B cell (primary cell): ENCODE measurements around the gene RHOA. TPM values are rescaled to one million over a fixed set of nuclear protein-coding genes. Genes with fewer than 3 reads are reported as not detected.

Experiments
- ATAC-seq: fragments of 200-7000 bp; cut with Tn5 transposase; one replicate; pipeline ENCODE4 v1.10.0; 2021; ENCODE audit warnings: low read depth, mild to moderate bottlenecking, moderate number of reproducible peaks, moderate library complexity
- CTCF ChIA-PET: fragments of 350-600 bp; sonication (Branson Sonifier 250); formaldehyde crosslinking; loops from one replicate; lab custom pipeline; 2021; ENCODE audit warnings: antibody characterized with exemption, inconsistent platforms; lab: Charles Lee
- POLR2A ChIA-PET: fragments of 350-600 bp; sonication (Branson Sonifier 250); formaldehyde crosslinking; loops from one replicate; lab custom pipeline; 2021; ENCODE audit warnings: antibody characterized with exemption; lab: Charles Lee
- DNase-seq: peaks from one replicate; pipeline ENCODE4 v3.0.0; 2013
- H2AFZ ChIP-seq: 2 replicates; pipeline ENCODE4 v1.6.1; 2012; ENCODE audit warnings: mild to moderate bottlenecking, low read depth, low read length; ENCODE audit not compliant: insufficient read depth, poor library complexity, severe bottlenecking
- H3K27ac ChIP-seq, 2 donors: 1 replicate in 1 of 2; 2 replicates in 1 of 2; pipeline ENCODE4 v1.5.1; 2012 to 2013; ENCODE audit warnings: low read length in 2 of 2, mild to moderate bottlenecking in 2 of 2, moderate library complexity in 1 of 2
- H3K27me3 ChIP-seq, 4 experiments: fragments of 200-600 bp in 1 of 4; sonication (generic) in 1 of 4; replicated peaks in 1 of 4; 1 replicate in 2 of 4; 2 replicates in 2 of 4; pipeline versions ENCODE4 v1.6.1 to v1.7.0; 2013 to 2016; ENCODE audit warnings: low read length in 3 of 4, mild to moderate bottlenecking in 2 of 4, mixed read lengths in 1 of 4, moderate library complexity in 1 of 4; ENCODE audit not compliant: insufficient read depth in 4 of 4, control insufficient read depth in 3 of 4; ENCODE audit errors: control extremely low read depth in 1 of 4
- H3K36me3 ChIP-seq, 2 experiments: replicated peaks in 1 of 2; 1 replicate in 1 of 2; 2 replicates in 1 of 2; pipeline versions ENCODE4 v1.6.1 to v1.7.1; 2013; ENCODE audit warnings: low read length in 1 of 2; ENCODE audit not compliant: insufficient read depth in 2 of 2, control insufficient read depth in 1 of 2; ENCODE audit errors: control extremely low read depth in 1 of 2, extremely low read depth in 1 of 2
- H3K4me1 ChIP-seq, 2 donors: fragments of 200-600 bp in 1 of 2; sonication (generic) in 1 of 2; 1 replicate in 1 of 2; 2 replicates in 1 of 2; pipeline versions ENCODE4 v1.5.1 to v1.6.1; 2013 to 2017; ENCODE audit warnings: low read length in 2 of 2; ENCODE audit not compliant: control insufficient read depth in 2 of 2, insufficient read depth in 2 of 2
- H3K4me2 ChIP-seq: replicated peaks from 2 replicates; pipeline ENCODE3; 2012; ENCODE audit warnings: mild to moderate bottlenecking, low read depth, low read length; ENCODE audit not compliant: poor library complexity, severe bottlenecking
- H3K4me3 ChIP-seq, 5 experiments: fragments of 200-600 bp in 1 of 5; sonication (generic) in 1 of 5; 1 replicate in 3 of 5; 2 replicates in 2 of 5; pipeline versions ENCODE4 v1.5.1 to v1.7.0; 2011 to 2016; ENCODE audit warnings: low read length in 4 of 5, mild to moderate bottlenecking in 4 of 5, low read depth in 2 of 5, control low read depth in 1 of 5, moderate library complexity in 1 of 5; ENCODE audit not compliant: insufficient read depth in 1 of 5; ENCODE audit errors: control extremely low read depth in 1 of 5, extremely low read depth in 1 of 5
- H3K79me2 ChIP-seq: fragments of 200-600 bp; sonication (generic); one replicate; pipeline ENCODE4 v1.6.0; 2016; ENCODE audit warnings: low read length; ENCODE audit not compliant: control insufficient read depth, insufficient read depth
- H3K9ac ChIP-seq: fragments of 200-600 bp; sonication (generic); 2 replicates; pipeline ENCODE4 v1.6.1; 2017; ENCODE audit warnings: mild to moderate bottlenecking, low read length, moderate library complexity
- H3K9me3 ChIP-seq, 3 donors: one replicate each; pipeline versions ENCODE4 v1.6.1 to v1.7.1; 2013; ENCODE audit warnings: low read length in 2 of 3; ENCODE audit not compliant: control insufficient read depth in 2 of 3, insufficient read depth in 1 of 3; ENCODE audit errors: control extremely low read depth in 1 of 3
- H4K20me1 ChIP-seq: 2 replicates; pipeline ENCODE4 v1.6.0; 2012; ENCODE audit warnings: mild to moderate bottlenecking, low read length; ENCODE audit not compliant: insufficient read depth, control insufficient read depth, poor library complexity, severe bottlenecking
- H3K27ac Mint-ChIP-seq: one replicate; pipeline ENCODE4 v1.8.0; 2021; ENCODE audit warnings: mixed read lengths
- H3K27me3 Mint-ChIP-seq: one replicate; pipeline ENCODE4 v1.8.0; 2021; ENCODE audit warnings: mixed read lengths
- H3K4me1 Mint-ChIP-seq: one replicate; pipeline ENCODE4 v1.8.0; 2021; ENCODE audit warnings: mixed read lengths
- H3K4me3 Mint-ChIP-seq: one replicate; pipeline ENCODE4 v1.8.0; 2021; ENCODE audit warnings: mixed read lengths
- H3K9me3 Mint-ChIP-seq: one replicate; pipeline ENCODE4 v1.8.0; 2022; ENCODE audit warnings: mixed read lengths; ENCODE audit not compliant: insufficient read depth
- EZH2 ChIP-seq: IDR thresholded peaks from 2 replicates; pipeline ENCODE4 v1.6.1; 2012; ENCODE audit warnings: borderline replicate concordance, low read depth, mild to moderate bottlenecking, moderate library complexity, low read length; ENCODE audit not compliant: insufficient read depth, poor library complexity, severe bottlenecking
- WGBS: methylation state at CpG from one replicate; pipeline ENCODE4 v1.1.5; 2013; ENCODE audit warnings: missing lambda C conversion rate; ENCODE audit not compliant: insufficient coverage; 5-methylcytosine and 5-hydroxymethylcytosine counted together
- intact Hi-C: fragments of 100-400 bp; cut with micrococcal nuclease; formaldehyde crosslinking; loops from one replicate; pipeline ENCODE4 v1.10.0; 2022
- polyA plus RNA-seq: library from polyadenylated mRNA; depleted of rRNA; stranded (reverse); fragments of >200 nt; gene quantifications from 2 replicates; pipeline ENCODE4 v1.2.3, GENCODE V29; 2012
- total RNA-seq, 2 donors: library from RNA; stranded (reverse); fragments of 120-200 nt in 1 of 2; gene quantifications; 1 replicate in 1 of 2; 2 replicates in 1 of 2; pipeline versions ENCODE4 v1.2.3 to v1.2.4, GENCODE V29; 2013 to 2022
- TF ChIP-seq, protein P1 (sequence below): fragments of 200-600 bp; IDR thresholded peaks from one replicate; pipeline ENCODE4 v1.8.0; 2022; ENCODE audit warnings: antibody characterized with exemption, mild to moderate bottlenecking

The RHOA gene
- total and polyA plus RNA-seq, 2 donors (not counting 1 experiment from before 2014, with no cell fraction given): 244 to 298 TPM

DNA sequence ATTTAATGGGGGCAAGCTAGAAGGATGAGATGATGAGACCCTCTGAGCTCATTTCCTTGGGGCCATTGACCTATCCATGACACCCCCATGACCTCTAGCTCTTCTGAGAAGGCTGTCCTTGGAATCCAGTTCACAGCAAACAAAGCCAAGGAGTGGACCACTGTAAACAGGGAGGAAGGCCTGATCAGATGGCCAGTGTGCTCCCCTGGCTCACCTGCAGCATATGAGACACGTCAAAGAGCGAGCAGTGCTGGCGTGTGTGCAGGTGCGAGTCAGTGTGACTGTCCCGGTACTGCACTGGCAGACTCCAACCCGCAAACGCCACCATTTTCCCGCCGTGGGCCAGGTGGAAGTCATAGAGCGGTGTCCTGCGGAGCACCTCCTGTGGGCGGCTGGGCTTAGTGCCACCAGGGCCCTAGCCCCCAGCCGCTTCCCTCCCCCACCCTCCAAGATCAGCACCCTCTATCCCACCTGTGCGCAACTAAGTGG lies 10.2 kb upstream of the RHOA start:
- Mint-ChIP-seq H3K4me3 (peak overlapping the region; percentile 57), H3K4me1 (peaks cover 32% of the 10 kb centered on the region), H3K27me3 (no peaks in the 10 kb centered on the region), H3K27ac (no peak overlapping the region), H3K9me3 (no peaks in the 10 kb centered on the region)
- no peak overlapping the region for H3K9ac ChIP-seq
- WGBS: 38% methylated on average over 14 of the region's 14 CpGs
- ChIA-PET POLR2A (no interaction called here), CTCF (interaction anchor here (0.5 to 1.4 kb wide), 2 partner anchors 82 to 427 kb away, joined by 3 to 4 read pairs; partner anchors contain the start of gene USP4)
- peak overlapping the region; percentile 46 for H3K4me2 ChIP-seq
- H2AFZ ChIP-seq: no peak overlapping the region
- intact Hi-C loops: no loop called here
- DNase-seq: no peak
- no peak for ATAC-seq
- peaks cover 0 to 23% of the 10 kb centered on the region in 2 experiments for H3K36me3 ChIP-seq
- H3K27ac ChIP-seq: no peak overlapping the region
- TF ChIP-seq, protein P1, sequence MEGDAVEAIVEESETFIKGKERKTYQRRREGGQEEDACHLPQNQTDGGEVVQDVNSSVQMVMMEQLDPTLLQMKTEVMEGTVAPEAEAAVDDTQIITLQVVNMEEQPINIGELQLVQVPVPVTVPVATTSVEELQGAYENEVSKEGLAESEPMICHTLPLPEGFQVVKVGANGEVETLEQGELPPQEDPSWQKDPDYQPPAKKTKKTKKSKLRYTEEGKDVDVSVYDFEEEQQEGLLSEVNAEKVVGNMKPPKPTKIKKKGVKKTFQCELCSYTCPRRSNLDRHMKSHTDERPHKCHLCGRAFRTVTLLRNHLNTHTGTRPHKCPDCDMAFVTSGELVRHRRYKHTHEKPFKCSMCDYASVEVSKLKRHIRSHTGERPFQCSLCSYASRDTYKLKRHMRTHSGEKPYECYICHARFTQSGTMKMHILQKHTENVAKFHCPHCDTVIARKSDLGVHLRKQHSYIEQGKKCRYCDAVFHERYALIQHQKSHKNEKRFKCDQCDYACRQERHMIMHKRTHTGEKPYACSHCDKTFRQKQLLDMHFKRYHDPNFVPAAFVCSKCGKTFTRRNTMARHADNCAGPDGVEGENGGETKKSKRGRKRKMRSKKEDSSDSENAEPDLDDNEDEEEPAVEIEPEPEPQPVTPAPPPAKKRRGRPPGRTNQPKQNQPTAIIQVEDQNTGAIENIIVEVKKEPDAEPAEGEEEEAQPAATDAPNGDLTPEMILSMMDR: no peak
- no peak for TF ChIP-seq EZH2
- peaks cover 18% of the 10 kb centered on the region for H4K20me1 ChIP-seq
- H3K4me3 ChIP-seq: no peak overlapping the region
- H3K79me2 ChIP-seq: peaks cover 48% of the 10 kb centered on the region
- peaks cover 12 to 30% of the 10 kb centered on the region in 2 donors for H3K4me1 ChIP-seq
- H3K9me3 ChIP-seq: no peaks in the 10 kb centered on the region
- H3K27me3 ChIP-seq: no peaks in the 10 kb centered on the region

DNA sequence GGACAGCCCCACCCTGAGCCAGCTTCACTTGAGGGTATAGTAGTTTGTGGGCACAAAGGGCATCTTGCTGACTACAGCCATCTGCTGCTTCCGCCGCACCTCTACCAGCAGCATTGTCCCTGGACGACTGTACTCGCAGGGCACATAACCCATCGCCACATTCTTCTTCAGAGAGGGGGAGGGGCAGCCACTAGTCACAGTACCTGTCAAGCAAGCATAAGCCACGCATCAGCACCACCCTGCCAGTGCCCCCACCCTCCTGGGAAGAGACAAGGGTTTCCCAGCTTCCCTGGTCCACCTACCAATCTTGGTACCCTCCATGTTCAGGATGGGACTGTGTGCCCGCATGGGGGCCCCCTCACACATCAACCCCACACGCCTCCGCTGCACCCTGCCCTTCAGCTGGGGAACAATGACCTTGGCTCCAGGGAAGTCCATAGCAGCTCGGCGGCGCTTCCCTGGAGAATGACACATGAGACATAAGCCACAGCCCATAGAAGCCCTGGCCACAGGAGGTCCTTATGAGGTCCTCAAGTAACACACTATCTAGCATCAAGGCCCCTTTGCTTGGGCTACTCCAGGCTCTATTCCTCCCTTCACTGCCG lies 5.8 kb upstream of the RHOA start:
- peaks cover 66% of the 10 kb centered on the region for H3K79me2 ChIP-seq
- TF ChIP-seq, protein P1: no peak
- TF ChIP-seq EZH2: no peak
- H4K20me1 ChIP-seq: peaks cover 23% of the 10 kb centered on the region
- peak overlapping the region; percentile 45 for H3K4me3 Mint-ChIP-seq
- peaks cover 63% of the 10 kb centered on the region for H3K4me1 Mint-ChIP-seq
- H3K27me3 ChIP-seq: no peaks in the 10 kb centered on the region
- H3K9me3 Mint-ChIP-seq: no peaks in the 10 kb centered on the region
- ChIA-PET POLR2A (interaction anchor here (0.6 to 3.6 kb wide), 3 partner anchors 11 to 75 kb away, joined by 4 to 29 read pairs (median 5); partner anchors contain the start of gene NICN1), CTCF (interaction anchor here (1.6 to 3.4 kb wide), 3 partner anchors 12 to 78 kb away, joined by 6 to 27 read pairs (median 21); partner anchors contain the start of genes NICN1 and USP4)
- H3K9ac ChIP-seq: no peak overlapping the region
- peak overlapping the region; percentile 90 to 97 for H3K27ac ChIP-seq
- H3K36me3 ChIP-seq: peaks cover 0 to 20% of the 10 kb centered on the region in 2 experiments
- H3K27ac Mint-ChIP-seq: peak overlapping the region; percentile 98
- H3K4me1 ChIP-seq: peaks cover 50 to 68% of the 10 kb centered on the region in 2 donors
- no peak overlapping the region for H3K4me3 ChIP-seq
- no peak for DNase-seq
- no peaks in the 10 kb centered on the region for H3K27me3 Mint-ChIP-seq
- 91% methylated on average over 13 of the region's 13 CpGs for WGBS
- peak overlapping the region; percentile 62 for H3K4me2 ChIP-seq
- no peak overlapping the region for H2AFZ ChIP-seq
- ATAC-seq: no peak
- intact Hi-C loops: no loop called here
- no peaks in the 10 kb centered on the region for H3K9me3 ChIP-seq
